Sigmoid colon (tissue), 4 donors: ENCODE results near the gene SYK.

Experiments
- CTCF ChIP-seq, 4 experiments: fragments of 450-650 bp in 3 of 4; fragments of 200-600 bp in 1 of 4; IDR thresholded peaks; one replicate each; pipeline ENCODE4 v1.5.1; 2016 to 2019; ENCODE audit warnings: antibody characterized with exemption in 4 of 4, mild to moderate bottlenecking in 3 of 4, moderate library complexity in 2 of 4
- POLR2A ChIP-seq, 2 donors: fragments of 450-650 bp; IDR thresholded peaks; one replicate each; pipeline ENCODE4 v1.6.1; 2016; ENCODE audit warnings: antibody characterized with exemption in 2 of 2, mild to moderate bottlenecking in 2 of 2, moderate library complexity in 2 of 2
- POLR2AphosphoS5 ChIP-seq, 4 donors: sonication (generic); formaldehyde crosslinking; IDR thresholded peaks; one replicate each; pipeline ENCODE4 v1.6.1; 2017; ENCODE audit warnings: antibody characterized with exemption in 4 of 4

- no peak for TF ChIP-seq POLR2AphosphoS5 (IDR thresholded peaks at IDR 0.05)
- no peak for TF ChIP-seq CTCF (IDR thresholded peaks at IDR 0.05)
- no peak for TF ChIP-seq POLR2A (IDR thresholded peaks at IDR 0.05)
Observed at GRCh38 chr9:90789408-90789807, 12.2 kb upstream of the SYK start.
